IPS-20b (cell line): ENCODE measurements around the gene RING1.

ENCODE experiments used
- H3K27ac ChIP-seq: one replicate; pipeline ENCODE4 v1.5.1; 2013; ENCODE audit warnings: low read length
- H3K27me3 ChIP-seq: 2 replicates; pipeline ENCODE4 v1.6.1; 2013; ENCODE audit warnings: mild to moderate bottlenecking, low read length, inconsistent platforms; ENCODE audit not compliant: insufficient read depth
- H3K36me3 ChIP-seq: 2 replicates; pipeline ENCODE4 v1.6.1; 2013; ENCODE audit warnings: low read depth, mild to moderate bottlenecking, inconsistent platforms, low read length, moderate library complexity; ENCODE audit not compliant: insufficient read depth
- H3K4me1 ChIP-seq: 2 replicates; pipeline ENCODE4 v1.6.1; 2013; ENCODE audit warnings: mild to moderate bottlenecking, control low read depth, inconsistent platforms, low read length, moderate library complexity; ENCODE audit not compliant: insufficient read depth
- H3K4me3 ChIP-seq: 2 replicates; pipeline ENCODE4 v1.5.1; 2013; ENCODE audit warnings: mild to moderate bottlenecking, low read length, inconsistent platforms
- H3K9ac ChIP-seq: 2 replicates; pipeline ENCODE4 v1.6.1; 2013; ENCODE audit warnings: low read depth, mild to moderate bottlenecking, inconsistent platforms, low read length, moderate library complexity
- H3K9me3 ChIP-seq: 2 replicates; pipeline ENCODE4 v1.6.1; 2013; ENCODE audit warnings: mild to moderate bottlenecking, low read depth, low read length, inconsistent platforms; ENCODE audit not compliant: insufficient read depth

The RING1 gene

DNA sequence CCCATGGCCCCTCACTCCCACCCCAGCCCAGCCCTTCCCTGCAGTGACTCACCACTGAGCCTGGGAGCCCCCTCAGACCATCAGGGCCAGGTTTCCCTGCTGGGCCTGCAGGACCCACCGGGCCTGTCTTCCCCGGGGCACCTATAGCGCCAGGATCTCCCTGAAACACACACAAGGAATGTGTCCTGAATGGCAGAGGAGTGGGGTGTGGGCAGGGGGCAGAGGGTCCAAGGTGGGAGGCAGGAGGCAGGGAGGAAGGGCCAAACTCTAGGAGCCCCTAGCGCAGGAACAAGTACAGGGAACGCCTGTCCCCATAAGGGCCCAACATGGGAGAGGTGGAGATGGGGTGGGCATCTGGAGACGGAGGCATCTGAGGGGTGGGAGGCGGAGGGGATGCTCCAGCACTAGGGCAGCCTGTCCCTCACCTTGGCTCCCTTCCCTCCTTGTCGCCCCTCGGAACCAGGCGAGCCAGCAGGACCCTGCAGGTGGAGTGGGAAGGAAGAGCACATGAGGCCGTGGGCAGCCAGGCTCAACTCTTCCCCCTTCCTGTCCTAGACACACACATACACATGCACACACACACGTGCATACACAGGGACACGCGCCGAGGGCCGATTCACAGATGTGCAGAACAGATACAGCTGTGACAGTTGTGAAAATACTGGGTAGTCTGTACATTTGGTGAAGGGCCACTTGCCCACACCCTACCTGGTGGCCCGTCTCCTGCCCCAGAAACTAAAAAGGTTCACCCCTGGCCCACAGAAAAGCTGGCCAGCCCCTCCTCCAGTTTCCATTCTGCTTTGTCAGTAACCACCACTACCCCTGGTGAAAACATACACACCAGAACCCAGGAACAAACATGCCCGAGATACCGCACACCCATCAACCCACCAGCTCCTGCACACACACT lies 40.7 kb upstream of the RING1 start:
- Histone ChIP-seq H3K9me3 (no peaks in the 10 kb centered on the region), H3K4me1 (no peaks in the 10 kb centered on the region; the same call in 1 of the 2 replicates), H3K36me3 (no peaks in the 10 kb centered on the region), H3K4me3 (no peak overlapping the region), H3K9ac (no peak overlapping the region), H3K27ac (no peak overlapping the region), H3K27me3 (peaks cover 2% of the 10 kb centered on the region)

GRCh38 chr6:33168284-33168601 lies 40.1 kb upstream of the RING1 start:
- no peaks in the 10 kb centered on the region for H3K36me3 ChIP-seq
- no peak overlapping the region for H3K4me3 ChIP-seq
- H3K9me3 ChIP-seq, result no peaks in the 10 kb centered on the region
- no peak overlapping the region for H3K9ac ChIP-seq
- no peaks in the 10 kb centered on the region for H3K27me3 ChIP-seq
- no peak overlapping the region for H3K27ac ChIP-seq
- H3K4me1 ChIP-seq, result no peaks in the 10 kb centered on the region; the same call in 1 of the 2 replicates

DNA sequence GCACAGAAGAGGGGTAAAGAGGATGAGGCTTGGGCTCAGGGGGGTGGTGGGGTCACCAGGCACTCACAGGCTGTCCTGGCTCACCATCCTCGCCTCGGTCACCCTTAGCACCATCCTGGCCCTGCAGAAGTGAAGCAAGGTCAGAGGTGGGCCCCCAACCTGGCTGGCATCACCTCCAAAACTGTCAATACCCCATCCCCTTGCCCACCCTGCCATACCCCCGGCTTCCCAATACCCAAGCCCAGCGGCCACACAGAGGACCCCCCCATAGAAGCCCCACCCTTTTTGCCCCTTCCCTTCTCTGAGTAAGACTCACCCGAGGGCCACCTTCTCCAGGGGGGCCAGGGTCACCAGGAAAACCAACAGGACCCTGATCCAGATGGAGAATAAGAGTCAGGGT lies 39.7 kb upstream of the RING1 start:
- Histone ChIP-seq H3K27me3 (no peaks in the 10 kb centered on the region), H3K9me3 (no peaks in the 10 kb centered on the region), H3K4me3 (no peak overlapping the region), H3K27ac (no peak overlapping the region), H3K9ac (no peak overlapping the region), H3K4me1 (no peaks in the 10 kb centered on the region; the same call in 1 of the 2 replicates), H3K36me3 (no peaks in the 10 kb centered on the region)

DNA sequence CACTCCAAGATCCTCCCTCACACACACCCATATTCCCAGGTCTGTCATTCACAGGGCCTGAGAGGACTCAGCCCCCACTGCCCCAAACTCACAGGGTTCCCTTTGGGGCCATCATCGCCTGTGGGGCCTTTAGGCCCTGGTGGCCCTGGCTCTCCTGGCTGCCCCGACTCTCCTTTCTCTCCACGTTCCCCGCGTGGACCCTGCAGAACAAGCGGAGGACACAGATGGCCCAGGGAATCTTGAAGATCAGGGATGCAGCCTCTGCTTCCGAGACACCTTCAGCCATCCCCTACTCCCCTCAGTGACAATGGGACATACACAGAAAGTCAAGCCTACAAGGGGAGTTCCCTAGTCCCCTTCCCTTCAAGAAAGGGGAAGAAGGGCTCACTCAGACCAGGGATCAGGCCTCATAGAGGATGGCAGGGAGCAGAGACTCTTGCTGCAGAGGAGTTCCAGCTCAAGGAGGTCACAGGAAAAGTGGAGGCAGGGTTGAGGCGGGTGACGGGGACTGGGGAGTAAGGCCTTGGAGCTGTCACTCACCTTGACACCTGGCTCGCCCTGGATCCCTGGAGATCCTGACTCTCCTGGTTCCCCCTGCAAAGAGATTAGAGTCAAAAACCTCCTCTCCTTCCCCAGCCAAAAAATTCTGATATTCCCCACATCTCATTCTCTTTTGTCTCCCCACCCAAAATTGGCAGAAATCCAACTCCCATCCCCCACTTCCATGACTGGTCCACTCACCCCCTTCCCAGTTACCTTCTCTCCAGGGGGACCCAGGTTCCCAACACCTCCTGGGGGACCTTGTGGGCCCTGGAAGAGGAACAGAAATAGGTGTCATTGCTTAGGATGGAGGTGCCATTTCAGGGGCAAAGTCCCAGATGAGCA lies 38.8 kb upstream of the RING1 start:
- H3K4me3 ChIP-seq, result no peak overlapping the region
- H3K36me3 ChIP-seq, result no peaks in the 10 kb centered on the region
- H3K27ac ChIP-seq, result no peak overlapping the region
- H3K9me3 ChIP-seq, result no peaks in the 10 kb centered on the region
- no peak overlapping the region for H3K9ac ChIP-seq
- no peaks in the 10 kb centered on the region; the same call in 1 of the 2 replicates for H3K4me1 ChIP-seq
- H3K27me3 ChIP-seq, result no peaks in the 10 kb centered on the region

DNA sequence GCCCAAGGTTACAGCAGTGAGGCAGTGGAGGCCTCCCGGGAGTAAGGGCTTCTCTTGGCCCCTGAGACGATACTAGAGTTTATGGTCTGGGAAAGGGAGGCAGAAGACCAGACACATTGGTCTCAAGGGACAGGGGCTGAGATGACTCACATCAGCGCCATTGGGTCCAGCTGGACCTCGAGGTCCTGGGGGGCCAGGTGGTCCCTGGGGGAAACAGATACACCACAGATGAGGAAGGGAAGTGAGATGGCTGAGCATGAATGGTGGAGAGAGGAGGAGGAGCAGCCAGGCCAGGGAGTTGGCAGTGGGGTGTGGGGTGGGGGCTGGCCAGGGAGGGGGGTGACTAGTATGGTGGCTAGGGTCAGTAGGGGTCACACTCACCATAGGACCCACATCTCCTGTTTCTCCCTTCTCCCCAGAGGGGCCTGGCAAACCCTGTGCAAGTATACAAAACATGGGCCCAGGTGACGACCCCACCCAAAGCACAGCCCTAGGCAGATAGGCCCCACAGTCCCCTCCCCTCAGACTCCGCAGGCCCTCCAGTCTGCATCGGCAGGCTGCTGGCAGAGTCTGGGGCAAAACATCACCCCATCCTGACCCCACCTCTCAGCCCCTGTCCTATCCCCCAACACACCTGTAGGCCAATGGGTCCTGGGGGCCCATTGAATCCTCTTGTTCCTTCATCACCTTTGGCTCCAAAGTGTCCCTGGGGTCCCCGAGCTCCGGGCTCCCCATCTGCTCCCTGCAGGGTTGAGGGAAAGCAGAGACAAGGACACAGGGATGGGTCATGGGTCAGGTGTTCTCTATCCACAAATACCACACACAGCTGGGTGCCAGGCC lies 37.9 kb upstream of the RING1 start:
- H3K9me3 ChIP-seq, result no peaks in the 10 kb centered on the region
- no peak overlapping the region for H3K9ac ChIP-seq
- no peaks in the 10 kb centered on the region for H3K27me3 ChIP-seq
- H3K4me1 ChIP-seq, result no peaks in the 10 kb centered on the region; the same call in 1 of the 2 replicates
- no peaks in the 10 kb centered on the region for H3K36me3 ChIP-seq
- no peak overlapping the region for H3K4me3 ChIP-seq
- no peak overlapping the region for H3K27ac ChIP-seq

DNA sequence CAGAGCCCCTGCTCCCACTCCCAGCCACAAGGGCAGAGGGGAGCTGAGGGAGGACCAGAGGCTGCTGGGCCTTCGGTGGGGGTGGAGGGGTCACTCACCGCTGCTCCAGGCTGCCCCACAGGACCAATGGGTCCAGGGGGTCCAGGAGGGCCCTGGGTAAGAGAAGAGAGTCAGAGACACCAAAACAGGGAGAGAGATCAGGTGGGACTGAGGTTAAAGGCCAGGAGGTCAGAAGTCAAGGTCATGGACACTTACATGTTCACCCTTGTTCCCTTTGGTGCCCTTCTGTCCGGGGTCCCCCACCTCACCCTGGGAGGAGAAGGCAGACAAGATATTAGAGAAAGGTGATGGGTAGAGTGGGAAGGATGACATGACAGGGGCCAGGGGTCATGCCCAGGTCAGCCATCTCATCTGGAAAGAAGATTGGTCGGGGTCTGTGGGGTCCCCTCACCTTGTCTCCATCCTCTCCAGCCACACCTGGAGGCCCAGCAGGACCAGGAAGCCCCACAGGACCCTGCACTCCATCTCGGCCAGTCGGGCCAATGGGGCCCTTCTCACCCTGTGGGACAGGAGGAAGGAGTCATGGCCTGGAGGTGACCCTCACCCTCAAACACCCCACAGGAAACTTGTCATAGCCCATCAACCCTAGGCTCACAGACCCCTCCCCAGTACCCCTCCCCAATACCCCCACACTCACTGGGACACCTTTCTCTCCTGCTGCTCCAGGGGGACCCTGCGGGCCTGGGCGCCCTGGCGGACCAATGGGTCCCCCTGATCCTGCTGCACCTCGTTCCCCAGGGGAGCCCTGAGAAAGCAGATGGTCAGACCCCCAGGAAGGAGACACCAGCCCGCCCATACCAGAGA lies 37.1 kb upstream of the RING1 start:
- no peaks in the 10 kb centered on the region for H3K36me3 ChIP-seq
- no peaks in the 10 kb centered on the region for H3K27me3 ChIP-seq
- no peak overlapping the region for H3K27ac ChIP-seq

GRCh38 chr6:33171880-33172687 lies 36.2 kb upstream of the RING1 start:
- Histone ChIP-seq H3K27ac (no peak overlapping the region), H3K4me1 (no peaks in the 10 kb centered on the region; the same call in 1 of the 2 replicates), H3K36me3 (no peaks in the 10 kb centered on the region), H3K4me3 (no peak overlapping the region), H3K27me3 (no peaks in the 10 kb centered on the region), H3K9me3 (no peaks in the 10 kb centered on the region), H3K9ac (no peak overlapping the region)

More for the DNA sequence above, 37.1 kb upstream of the RING1 start:
- Histone ChIP-seq H3K4me3 (no peak overlapping the region), H3K9me3 (no peaks in the 10 kb centered on the region), H3K4me1 (no peaks in the 10 kb centered on the region; the same call in 1 of the 2 replicates), H3K9ac (no peak overlapping the region)

GRCh38 chr6:33172688-33173534 lies 35.4 kb upstream of the RING1 start:
- no peaks in the 10 kb centered on the region; the same call in 1 of the 2 replicates for H3K4me1 ChIP-seq
- H3K9ac ChIP-seq, result no peak overlapping the region
- no peak overlapping the region for H3K4me3 ChIP-seq
- H3K27ac ChIP-seq, result no peak overlapping the region
- H3K27me3 ChIP-seq, result no peaks in the 10 kb centered on the region
- no peaks in the 10 kb centered on the region for H3K36me3 ChIP-seq
- H3K9me3 ChIP-seq, result no peaks in the 10 kb centered on the region

DNA sequence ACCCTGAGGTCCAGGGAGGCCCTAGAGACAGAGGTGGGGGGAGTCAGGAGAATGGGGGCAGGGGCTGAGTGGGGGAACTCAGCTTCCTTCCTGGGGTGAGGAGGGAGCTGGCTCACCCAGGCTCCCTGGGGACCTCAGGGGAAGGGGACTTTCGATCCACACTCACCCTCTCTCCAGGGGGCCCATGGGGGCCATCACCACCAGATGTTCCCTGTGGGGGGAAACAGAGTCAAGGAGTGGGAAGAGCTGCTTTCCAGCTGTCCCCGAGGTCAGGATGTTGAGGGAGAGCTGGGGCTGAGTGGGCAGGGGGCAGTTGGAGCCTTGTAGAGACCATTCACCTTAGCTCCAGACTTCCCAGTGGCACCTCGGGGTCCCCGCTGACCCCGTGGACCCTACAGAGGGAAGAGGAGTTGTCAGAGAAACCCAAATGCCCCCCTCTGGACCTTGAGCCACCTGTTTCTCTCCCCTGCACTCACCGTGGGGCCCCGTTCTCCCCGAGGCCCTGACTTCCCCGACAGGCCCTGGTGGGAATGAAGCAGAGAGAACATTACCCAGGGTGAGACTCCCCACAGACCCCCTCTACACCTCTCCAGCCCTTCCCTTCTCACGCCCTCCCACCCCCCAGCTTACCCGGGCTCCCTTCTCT lies 34.6 kb upstream of the RING1 start:
- Histone ChIP-seq H3K27ac (no peak overlapping the region), H3K4me1 (no peaks in the 10 kb centered on the region; the same call in 1 of the 2 replicates), H3K9me3 (no peaks in the 10 kb centered on the region), H3K27me3 (no peaks in the 10 kb centered on the region), H3K36me3 (no peaks in the 10 kb centered on the region), H3K9ac (no peak overlapping the region), H3K4me3 (no peak overlapping the region)
